K562 (cell line): ENCODE data around the gene MRM3.

Experiments used
- AFF4 ChIP-seq: sonication (generic); formaldehyde crosslinking; IDR thresholded peaks from 2 replicates; pipeline ENCODE4 v1.8.0; 2023; ENCODE audit warnings: mild to moderate bottlenecking, missing genetic modification reagents
- CTCF ChIP-seq, 3 experiments: IDR thresholded peaks in 2 of 3; conservative IDR thresholded peaks in 1 of 3; 2 replicates each; pipeline ENCODE4 v1.5.1; 2011 to 2012; ENCODE audit warnings: low read length in 3 of 3, mild to moderate bottlenecking in 3 of 3, control low read depth in 2 of 3, improper control_type of control experiment in 1 of 3, inconsistent platforms in 1 of 3, low read depth in 1 of 3, mixed read lengths in 1 of 3, moderate library complexity in 1 of 3; ENCODE audit not compliant: insufficient read depth in 2 of 3
- EZH2 ChIP-seq: IDR thresholded peaks from 2 replicates; pipeline ENCODE4 v1.6.1; 2012; ENCODE audit warnings: low read depth, mild to moderate bottlenecking, inconsistent platforms, low read length, borderline replicate concordance
- SRSF9 ChIP-seq: fragments of 200-400 bp; formaldehyde crosslinking; IDR thresholded peaks from 2 replicates; pipeline ENCODE4 v1.6.1; 2017; ENCODE audit warnings: low read depth, low read length, borderline replicate concordance
- THAP7 ChIP-seq: fragments of 250-450 bp; sonication (Bioruptor Pico); IDR thresholded peaks from 2 replicates; pipeline ENCODE4 v1.5.0; 2021

DNA sequence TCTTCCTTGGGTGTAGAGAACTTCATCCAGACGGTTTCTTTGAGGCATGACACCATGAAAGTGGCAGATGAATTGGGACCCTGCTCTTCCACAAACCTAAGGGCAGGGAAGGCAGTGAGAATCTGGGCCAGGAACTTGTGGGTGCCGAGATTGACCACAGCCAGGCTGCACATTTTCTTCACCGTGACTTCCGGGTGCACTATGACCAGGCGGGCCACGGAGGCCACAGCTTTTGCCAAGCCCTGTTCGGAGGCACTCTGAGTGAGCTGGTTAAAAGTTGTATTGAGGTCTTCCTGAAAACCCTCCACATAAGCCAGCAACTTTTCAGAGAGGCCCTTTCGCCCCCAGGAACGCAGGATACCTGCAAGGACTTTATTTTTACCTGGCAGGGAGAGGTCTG lies 36.0 kb upstream of the MRM3 start:
- TF ChIP-seq SRSF9 (no peak), AFF4 (CRISPR knock-in tag) (no peak), EZH2 (no peak), THAP7 (CRISPR knock-in tag) (no peak), CTCF (IDR thresholded peaks at IDR 0.05 in 2 of 3, conservative IDR thresholded peaks at IDR 0.05 in 1 of 3; ENCODE audit: insufficient read depth in 2 of 3, low read depth in 1 of 3, low read length in 3 of 3) (no peak)
